SK-N-SH treated with all-trans-retinoic acid at 6 μM for 48 hours (cell line): ENCODE results near the gene RNU11.
"Not testable (repeated sequence)": the region's sequence is repeated elsewhere in the genome, so short reads cannot be mapped to it uniquely, and the experiment has no call there.

ENCODE experiments used
- ATAC-seq: fragments of 200-7000 bp; cut with Tn5 transposase; 3 replicates; pipeline ENCODE4 v1.9.1; 2020; ENCODE audit warnings: mild to moderate bottlenecking, moderate library complexity
- ARNTL ChIP-seq: fragments of 450-650 bp; formaldehyde crosslinking; IDR thresholded peaks from 2 replicates; pipeline ENCODE4 v1.5.0; 2020; ENCODE audit warnings: low read depth, mild to moderate bottlenecking, moderate library complexity, borderline replicate concordance
- BACH2 ChIP-seq: fragments of 250-450 bp; sonication (Bioruptor Pico); IDR thresholded peaks from 2 replicates; pipeline ENCODE4 v1.9.0; 2021; ENCODE audit warnings: mild to moderate bottlenecking, borderline replicate concordance
- CSDC2 ChIP-seq: fragments of 250-450 bp; sonication (Bioruptor Pico); IDR thresholded peaks from 2 replicates; pipeline ENCODE4 v1.5.0; 2020; ENCODE audit warnings: mild to moderate bottlenecking, moderate library complexity
- GLIS3 ChIP-seq: fragments of 250-450 bp; sonication (Bioruptor Pico); IDR thresholded peaks from 2 replicates; pipeline ENCODE4 v1.5.0; 2020; ENCODE audit warnings: mild to moderate bottlenecking, moderate library complexity
- ISL1 ChIP-seq: fragments of 250-450 bp; sonication (Bioruptor Pico); IDR thresholded peaks from 2 replicates; pipeline ENCODE4 v2.1.2; 2022; ENCODE audit warnings: mild to moderate bottlenecking, moderate library complexity
- OSR1 ChIP-seq: fragments of 250-450 bp; sonication (Bioruptor Pico); IDR thresholded peaks from 2 replicates; pipeline ENCODE4 v1.8.0; 2022; ENCODE audit warnings: moderate library complexity, mild to moderate bottlenecking, inconsistent platforms
- RARB ChIP-seq: fragments of 250-450 bp; sonication (Bioruptor Pico); IDR thresholded peaks from 2 replicates; pipeline ENCODE4 v1.8.0; 2021; ENCODE audit warnings: mild to moderate bottlenecking, moderate library complexity
- SNAI2 ChIP-seq: fragments of 250-450 bp; sonication (Bioruptor Pico); IDR thresholded peaks from 2 replicates; pipeline ENCODE4 v1.5.0; 2020; ENCODE audit warnings: mild to moderate bottlenecking, moderate library complexity
- TCF4 ChIP-seq: fragments of 250-450 bp; sonication (Bioruptor Pico); IDR thresholded peaks from 2 replicates; pipeline ENCODE4 v1.8.0; 2021; ENCODE audit warnings: mild to moderate bottlenecking, moderate library complexity, borderline replicate concordance
- ZC3H10 ChIP-seq: fragments of 250-450 bp; sonication (Bioruptor Pico); IDR thresholded peaks from 2 replicates; pipeline ENCODE4 v1.5.1; 2021; ENCODE audit warnings: mild to moderate bottlenecking, moderate library complexity
- ZFP30 ChIP-seq: fragments of 450-650 bp; formaldehyde crosslinking; IDR thresholded peaks from 2 replicates; pipeline ENCODE4 v1.5.0; 2022; ENCODE audit warnings: mild to moderate bottlenecking, moderate library complexity
- ZNF70 ChIP-seq: fragments of 450-650 bp; formaldehyde crosslinking; IDR thresholded peaks from 2 replicates; pipeline ENCODE4 v1.5.0; 2020; ENCODE audit warnings: mild to moderate bottlenecking, moderate library complexity
- ZNF8 ChIP-seq: fragments of 450-650 bp; formaldehyde crosslinking; IDR thresholded peaks from 2 replicates; pipeline ENCODE4 v1.5.0; 2020; ENCODE audit warnings: mild to moderate bottlenecking, moderate library complexity
- TF ChIP-seq, protein P1 (sequence below): fragments of 250-450 bp; sonication (Bioruptor Pico); IDR thresholded peaks from 2 replicates; pipeline ENCODE4 v1.5.1; 2020; ENCODE audit warnings: low read depth, mild to moderate bottlenecking, moderate library complexity
- TF ChIP-seq, protein P2 (sequence below): fragments of 250-450 bp; sonication (Bioruptor Pico); IDR thresholded peaks from 2 replicates; pipeline ENCODE4 v1.8.0; 2020; ENCODE audit warnings: mild to moderate bottlenecking, moderate library complexity, borderline replicate concordance
- TF ChIP-seq, protein P3 (sequence below): fragments of 250-450 bp; sonication (Bioruptor Pico); IDR thresholded peaks from 2 replicates; pipeline ENCODE4 v1.5.0; 2020; ENCODE audit warnings: mild to moderate bottlenecking, moderate library complexity
- TF ChIP-seq, protein P4 (sequence below): fragments of 250-450 bp; sonication (Bioruptor Pico); IDR thresholded peaks from 2 replicates; pipeline ENCODE4 v1.5.1; 2021; ENCODE audit warnings: mild to moderate bottlenecking, moderate library complexity

The RNU11 gene

DNA sequence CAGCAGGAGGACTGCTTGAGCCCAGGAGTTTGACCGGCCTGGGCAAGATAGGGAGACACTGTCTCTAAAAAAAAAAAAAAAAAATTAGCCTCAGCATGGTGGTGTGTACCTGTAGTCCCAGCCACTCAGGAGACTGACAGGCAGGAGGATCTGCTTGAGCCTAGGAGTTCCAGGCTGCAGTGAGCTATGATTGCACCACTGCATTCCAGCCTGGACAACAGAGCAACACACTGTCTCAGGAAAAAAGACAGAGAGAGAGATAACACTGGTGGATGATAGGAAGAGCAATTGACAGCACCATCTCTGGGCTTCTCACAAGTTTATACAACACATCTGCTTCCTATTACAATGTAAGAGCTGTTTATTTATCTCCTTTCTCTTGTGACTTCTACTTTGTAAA, 2.4 kb upstream of the RNU11 start:
- no peak for ATAC-seq
- peak; percentile 44; the same call in 1 of the 2 replicates for TF ChIP-seq TCF4 (CRISPR knock-in tag)
- TF ChIP-seq ZNF70, result no peak

DNA sequence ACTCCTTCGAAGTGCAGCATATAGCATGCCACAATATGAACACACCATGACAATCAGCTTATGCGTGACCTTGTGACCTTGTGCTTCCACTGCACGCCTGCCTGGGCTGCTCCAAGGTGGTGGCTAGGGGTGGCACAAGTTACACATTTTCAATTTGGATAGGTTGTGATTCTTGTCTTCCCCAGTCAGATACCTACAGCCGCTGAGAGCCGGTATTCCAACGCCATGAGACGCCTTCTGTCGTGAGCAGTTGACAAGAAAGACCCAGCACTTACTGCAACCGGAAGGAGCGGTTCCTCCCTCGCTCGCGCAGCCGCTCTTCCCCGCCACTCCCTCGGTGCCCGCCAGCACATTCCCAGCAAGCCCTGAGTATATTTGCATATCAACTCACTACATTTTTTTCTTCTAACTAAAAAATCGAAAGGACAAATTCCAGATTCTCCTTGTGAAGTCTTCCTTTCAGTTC, 359 bp upstream of the RNU11 start:
- ATAC-seq, result peak; percentile 84
- peak; percentile 19; the same call in 1 of the 2 replicates for TF ChIP-seq SNAI2 (CRISPR knock-in tag)
- no peak for TF ChIP-seq ZFP30 (CRISPR knock-in tag)

DNA sequence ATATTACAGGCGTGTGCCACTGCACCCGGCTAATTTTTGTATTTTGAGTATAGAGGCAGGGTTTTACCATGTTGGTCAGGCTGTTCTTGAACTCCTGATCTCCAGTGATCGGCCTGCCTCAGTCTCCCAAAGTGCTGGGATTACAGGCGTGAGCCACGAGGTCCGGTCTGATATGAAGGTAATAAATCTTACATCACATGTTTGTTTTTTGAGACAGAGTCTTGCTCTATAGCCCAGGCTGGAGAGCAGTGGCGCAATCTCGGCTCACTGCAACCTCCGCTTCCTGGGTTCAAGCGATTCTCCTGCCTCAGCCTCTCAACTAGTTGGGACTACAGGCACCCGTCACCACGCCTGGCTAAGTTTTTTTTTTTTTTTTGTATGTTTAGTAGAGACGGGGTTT, 4.7 kb downstream of the RNU11 start:
- not testable (repeated sequence) for ATAC-seq

DNA sequence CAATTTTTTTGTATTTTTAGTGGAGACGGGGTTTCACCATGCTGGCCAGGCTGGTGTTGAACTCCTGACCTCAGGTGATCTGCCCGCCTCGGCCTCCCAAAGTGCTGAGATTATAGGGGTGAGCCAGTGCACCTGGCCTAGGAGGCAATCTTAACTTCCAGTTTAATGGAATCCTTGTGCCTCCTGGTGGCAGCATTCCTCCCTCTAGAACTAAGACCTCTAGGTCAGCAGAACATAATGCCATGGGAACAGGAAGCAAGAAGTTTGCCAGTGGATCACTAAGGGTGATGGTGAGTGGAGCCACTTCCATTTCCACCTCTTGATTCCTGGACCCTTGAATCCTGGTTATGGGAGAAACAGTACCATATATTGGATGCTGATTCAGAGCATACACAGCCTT, 5.5 kb downstream of the RNU11 start:
- ATAC-seq, result 0 out of 3 replicates have a peak, but pooled peaks have one; percentile 14

DNA sequence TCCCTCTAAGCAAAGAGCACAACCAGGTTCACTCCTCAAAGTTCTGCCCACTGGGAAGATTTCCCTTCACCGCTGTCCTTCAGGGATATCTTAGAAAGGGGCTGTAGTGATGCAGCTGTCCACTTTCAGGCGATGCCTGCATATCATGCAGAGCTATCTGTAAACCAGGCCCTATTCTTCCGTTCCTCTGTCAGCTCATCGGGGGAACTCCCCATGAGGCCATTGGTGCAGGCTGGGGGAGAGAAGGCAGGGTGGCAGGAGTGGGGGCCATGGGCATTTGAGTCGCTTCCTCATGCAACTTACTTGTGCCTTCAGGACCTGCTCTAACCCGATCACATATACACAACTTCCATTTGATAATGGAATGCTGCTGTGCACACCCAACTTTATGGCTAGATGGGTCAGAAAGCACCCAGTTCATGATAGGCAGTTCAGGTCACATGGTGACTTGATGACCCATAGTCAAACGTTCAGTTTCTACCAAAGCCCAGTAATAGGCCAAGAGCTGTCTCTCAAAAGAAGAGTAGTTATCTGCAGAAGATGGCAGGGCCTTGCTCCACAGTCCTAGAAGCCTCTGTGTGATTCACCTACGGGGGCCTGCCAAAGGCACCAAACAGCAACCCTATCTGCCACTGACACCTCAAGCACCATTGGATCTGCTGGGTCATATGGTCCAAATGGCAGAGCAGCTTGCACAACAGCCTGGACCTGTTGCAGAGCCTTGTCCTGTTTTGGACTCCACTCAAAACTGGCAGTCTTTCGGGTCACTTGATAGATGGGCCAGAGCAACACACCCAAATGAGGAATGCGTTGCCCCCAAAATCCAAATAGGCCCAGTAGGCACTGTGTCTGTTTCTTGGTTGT, 7.3 kb downstream of the RNU11 start:
- not testable (repeated sequence) for ATAC-seq

DNA sequence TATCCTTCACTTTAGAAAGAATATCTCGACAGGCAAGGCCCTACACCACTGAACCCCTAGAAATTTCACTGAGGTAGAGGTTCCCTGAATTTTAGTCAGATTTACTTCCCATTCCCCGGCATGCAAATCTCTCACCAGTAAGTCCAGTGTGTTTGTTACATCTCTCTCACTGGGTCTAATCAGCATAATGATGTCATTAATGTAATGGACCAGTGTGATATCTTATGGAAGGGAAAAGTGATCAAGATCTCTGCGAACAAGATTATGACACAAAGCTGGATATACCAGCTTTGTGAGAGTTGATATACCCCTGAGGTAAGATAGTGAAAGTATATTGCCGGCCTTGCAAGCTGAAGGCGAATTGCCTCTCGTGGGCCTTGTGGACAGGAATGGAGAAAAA, 7.9 kb downstream of the RNU11 start:
- no peak for ATAC-seq
- TF ChIP-seq TCF4 (CRISPR knock-in tag) (no peak), GLIS3 (CRISPR knock-in tag) (no peak), ISL1 (no peak), BACH2 (CRISPR knock-in tag) (no peak), SNAI2 (CRISPR knock-in tag) (no peak), RARB (CRISPR knock-in tag) (no peak), ARNTL (CRISPR knock-in tag) (no peak), ZNF70 (no peak), ZNF8 (CRISPR knock-in tag) (no peak), ZC3H10 (CRISPR knock-in tag) (no peak), OSR1 (no peak), CSDC2 (CRISPR knock-in tag) (no peak)
- TF ChIP-seq, protein P1, sequence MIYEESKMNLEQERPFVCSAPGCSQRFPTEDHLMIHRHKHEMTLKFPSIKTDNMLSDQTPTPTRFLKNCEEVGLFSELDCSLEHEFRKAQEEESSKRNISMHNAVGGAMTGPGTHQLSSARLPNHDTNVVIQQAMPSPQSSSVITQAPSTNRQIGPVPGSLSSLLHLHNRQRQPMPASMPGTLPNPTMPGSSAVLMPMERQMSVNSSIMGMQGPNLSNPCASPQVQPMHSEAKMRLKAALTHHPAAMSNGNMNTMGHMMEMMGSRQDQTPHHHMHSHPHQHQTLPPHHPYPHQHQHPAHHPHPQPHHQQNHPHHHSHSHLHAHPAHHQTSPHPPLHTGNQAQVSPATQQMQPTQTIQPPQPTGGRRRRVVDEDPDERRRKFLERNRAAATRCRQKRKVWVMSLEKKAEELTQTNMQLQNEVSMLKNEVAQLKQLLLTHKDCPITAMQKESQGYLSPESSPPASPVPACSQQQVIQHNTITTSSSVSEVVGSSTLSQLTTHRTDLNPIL (CRISPR knock-in tag), result no peak
- TF ChIP-seq, protein P2, sequence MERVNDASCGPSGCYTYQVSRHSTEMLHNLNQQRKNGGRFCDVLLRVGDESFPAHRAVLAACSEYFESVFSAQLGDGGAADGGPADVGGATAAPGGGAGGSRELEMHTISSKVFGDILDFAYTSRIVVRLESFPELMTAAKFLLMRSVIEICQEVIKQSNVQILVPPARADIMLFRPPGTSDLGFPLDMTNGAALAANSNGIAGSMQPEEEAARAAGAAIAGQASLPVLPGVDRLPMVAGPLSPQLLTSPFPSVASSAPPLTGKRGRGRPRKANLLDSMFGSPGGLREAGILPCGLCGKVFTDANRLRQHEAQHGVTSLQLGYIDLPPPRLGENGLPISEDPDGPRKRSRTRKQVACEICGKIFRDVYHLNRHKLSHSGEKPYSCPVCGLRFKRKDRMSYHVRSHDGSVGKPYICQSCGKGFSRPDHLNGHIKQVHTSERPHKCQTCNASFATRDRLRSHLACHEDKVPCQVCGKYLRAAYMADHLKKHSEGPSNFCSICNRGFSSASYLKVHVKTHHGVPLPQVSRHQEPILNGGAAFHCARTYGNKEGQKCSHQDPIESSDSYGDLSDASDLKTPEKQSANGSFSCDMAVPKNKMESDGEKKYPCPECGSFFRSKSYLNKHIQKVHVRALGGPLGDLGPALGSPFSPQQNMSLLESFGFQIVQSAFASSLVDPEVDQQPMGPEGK (CRISPR knock-in tag), result no peak
- TF ChIP-seq, protein P3, sequence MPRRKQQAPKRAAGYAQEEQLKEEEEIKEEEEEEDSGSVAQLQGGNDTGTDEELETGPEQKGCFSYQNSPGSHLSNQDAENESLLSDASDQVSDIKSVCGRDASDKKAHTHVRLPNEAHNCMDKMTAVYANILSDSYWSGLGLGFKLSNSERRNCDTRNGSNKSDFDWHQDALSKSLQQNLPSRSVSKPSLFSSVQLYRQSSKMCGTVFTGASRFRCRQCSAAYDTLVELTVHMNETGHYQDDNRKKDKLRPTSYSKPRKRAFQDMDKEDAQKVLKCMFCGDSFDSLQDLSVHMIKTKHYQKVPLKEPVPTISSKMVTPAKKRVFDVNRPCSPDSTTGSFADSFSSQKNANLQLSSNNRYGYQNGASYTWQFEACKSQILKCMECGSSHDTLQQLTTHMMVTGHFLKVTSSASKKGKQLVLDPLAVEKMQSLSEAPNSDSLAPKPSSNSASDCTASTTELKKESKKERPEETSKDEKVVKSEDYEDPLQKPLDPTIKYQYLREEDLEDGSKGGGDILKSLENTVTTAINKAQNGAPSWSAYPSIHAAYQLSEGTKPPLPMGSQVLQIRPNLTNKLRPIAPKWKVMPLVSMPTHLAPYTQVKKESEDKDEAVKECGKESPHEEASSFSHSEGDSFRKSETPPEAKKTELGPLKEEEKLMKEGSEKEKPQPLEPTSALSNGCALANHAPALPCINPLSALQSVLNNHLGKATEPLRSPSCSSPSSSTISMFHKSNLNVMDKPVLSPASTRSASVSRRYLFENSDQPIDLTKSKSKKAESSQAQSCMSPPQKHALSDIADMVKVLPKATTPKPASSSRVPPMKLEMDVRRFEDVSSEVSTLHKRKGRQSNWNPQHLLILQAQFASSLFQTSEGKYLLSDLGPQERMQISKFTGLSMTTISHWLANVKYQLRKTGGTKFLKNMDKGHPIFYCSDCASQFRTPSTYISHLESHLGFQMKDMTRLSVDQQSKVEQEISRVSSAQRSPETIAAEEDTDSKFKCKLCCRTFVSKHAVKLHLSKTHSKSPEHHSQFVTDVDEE (CRISPR knock-in tag), result no peak
- TF ChIP-seq, protein P4, sequence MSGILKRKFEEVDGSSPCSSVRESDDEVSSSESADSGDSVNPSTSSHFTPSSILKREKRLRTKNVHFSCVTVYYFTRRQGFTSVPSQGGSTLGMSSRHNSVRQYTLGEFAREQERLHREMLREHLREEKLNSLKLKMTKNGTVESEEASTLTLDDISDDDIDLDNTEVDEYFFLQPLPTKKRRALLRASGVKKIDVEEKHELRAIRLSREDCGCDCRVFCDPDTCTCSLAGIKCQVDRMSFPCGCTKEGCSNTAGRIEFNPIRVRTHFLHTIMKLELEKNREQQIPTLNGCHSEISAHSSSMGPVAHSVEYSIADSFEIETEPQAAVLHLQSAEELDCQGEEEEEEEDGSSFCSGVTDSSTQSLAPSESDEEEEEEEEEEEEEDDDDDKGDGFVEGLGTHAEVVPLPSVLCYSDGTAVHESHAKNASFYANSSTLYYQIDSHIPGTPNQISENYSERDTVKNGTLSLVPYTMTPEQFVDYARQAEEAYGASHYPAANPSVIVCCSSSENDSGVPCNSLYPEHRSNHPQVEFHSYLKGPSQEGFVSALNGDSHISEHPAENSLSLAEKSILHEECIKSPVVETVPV (CRISPR knock-in tag), result no peak
